GM12878 (cell line): ENCODE results near the gene MTRFR. TPM values are rescaled to one million over a fixed set of nuclear protein-coding genes. Genes with fewer than 3 reads are reported as not detected.

Source experiments
- ATAC-seq: fragments of 200-7000 bp; cut with Tn5 transposase; 3 replicates; pipeline ENCODE4 v1.9.1; 2020; ENCODE audit warnings: mild to moderate bottlenecking, moderate library complexity
- BruUV-seq: library from RNA; stranded (reverse); fragments of 400-500 nt; replicated peaks from 2 replicates; lab custom pipeline; 2021; lab: Mats Ljungman, UMichigan
- CTCF ChIA-PET: fragments of 300-600 bp; sonication (Branson Sonifier 250); formaldehyde crosslinking; extraction: SDS; loops from one replicate; lab custom pipeline; 2021; ENCODE audit warnings: inconsistent platforms; lab: Yijun Ruan, JAX
- POLR2A ChIA-PET: fragments of 350-600 bp; formaldehyde crosslinking; extraction: SDS; loops from one replicate; lab custom pipeline; 2021; ENCODE audit warnings: inconsistent platforms; lab: Charles Lee
- RAD21 ChIA-PET: fragments of 300-600 bp; sonication (Branson Sonifier 250); formaldehyde crosslinking; loops from one replicate; lab custom pipeline; 2023; ENCODE audit warnings: antibody characterized with exemption; ENCODE audit not compliant: unreplicated experiment; lab: Charles Lee
- SMC1A ChIA-PET: fragments of 300-600 bp; sonication (Branson Sonifier 250); formaldehyde crosslinking; loops from one replicate; lab custom pipeline; 2023; ENCODE audit not compliant: unreplicated experiment, uncharacterized antibody; lab: Charles Lee
- DNase-seq: peaks from one replicate; pipeline ENCODE4 v3.0.0-alpha.2; 2011; ENCODE audit warnings: low read depth, low spot score
- FAIRE-seq: peaks from 3 replicates; lab custom pipeline; 2011; peaks lifted over from hg19 to GRCh38; lab: Jason Lieb, UNC
- H2AFZ ChIP-seq: 2 replicates; pipeline ENCODE4 v1.6.0; 2011; ENCODE audit warnings: low read depth, low read length, control low read depth; ENCODE audit not compliant: control insufficient read depth
- H3K27ac ChIP-seq: 2 replicates; pipeline ENCODE4 v1.5.1; 2011; ENCODE audit warnings: control low read depth; ENCODE audit not compliant: control insufficient read depth, insufficient read depth
- H3K27me3 ChIP-seq, 2 experiments: replicated peaks in 1 of 2; 2 replicates each; pipeline versions ENCODE4 v1.6.0 to v1.6.1; 2011; ENCODE audit warnings: low read length in 1 of 2; ENCODE audit not compliant: control insufficient read depth in 2 of 2, insufficient read depth in 2 of 2
- H3K36me3 ChIP-seq, 2 experiments: 2 replicates each; pipeline ENCODE4 v1.5.1; 2011; ENCODE audit warnings: low read length in 1 of 2; ENCODE audit not compliant: control insufficient read depth in 2 of 2, insufficient read depth in 2 of 2
- H3K4me1 ChIP-seq: 2 replicates; pipeline ENCODE4 v1.6.1; 2011; ENCODE audit warnings: mild to moderate bottlenecking, low read length, moderate library complexity, mixed read lengths; ENCODE audit not compliant: control insufficient read depth, insufficient read depth
- H3K4me2 ChIP-seq: 2 replicates; pipeline ENCODE4 v1.6.0; 2011; ENCODE audit warnings: control low read depth; ENCODE audit not compliant: control insufficient read depth, insufficient read depth
- H3K4me3 ChIP-seq: fragments of 200-600 bp; sonication (generic); 2 replicates; pipeline ENCODE4 v1.5.1; 2016
- H3K79me2 ChIP-seq: 2 replicates; pipeline ENCODE4 v1.6.0; 2011; ENCODE audit warnings: low read length; ENCODE audit not compliant: control insufficient read depth, insufficient read depth
- H3K9ac ChIP-seq: 2 replicates; pipeline ENCODE4 v1.8.0; 2011; ENCODE audit warnings: low read length, control low read depth, mixed read lengths; ENCODE audit not compliant: control insufficient read depth, insufficient read depth
- H3K9me3 ChIP-seq: replicated peaks from 3 replicates; pipeline ENCODE4 v1.5.1; 2011; ENCODE audit warnings: mild to moderate bottlenecking, low read length; ENCODE audit not compliant: control insufficient read depth, insufficient read depth
- H4K20me1 ChIP-seq: 2 replicates; pipeline ENCODE4 v1.6.0; 2011; ENCODE audit not compliant: control insufficient read depth, insufficient read depth
- FOS ChIP-seq: IDR thresholded peaks from 3 replicates; pipeline ENCODE4 v1.6.1; 2011; ENCODE audit warnings: borderline replicate concordance; ENCODE audit not compliant: insufficient read length; ENCODE audit errors: extremely low read depth
- KDM1A ChIP-seq: fragments of 200-600 bp; sonication (generic); IDR thresholded peaks from 2 replicates; pipeline ENCODE4 v1.6.1; 2016; ENCODE audit warnings: borderline replicate concordance
- NR2F1 ChIP-seq: fragments of 450-650 bp; conservative IDR thresholded peaks from 2 replicates; pipeline ENCODE4 v1.6.1; 2017; ENCODE audit warnings: mild to moderate bottlenecking
- SUZ12 ChIP-seq: fragments of 200-600 bp; sonication (generic); IDR thresholded peaks from one replicate; pipeline ENCODE4 v1.6.1; 2018; ENCODE audit warnings: antibody characterized with exemption, mild to moderate bottlenecking; ENCODE audit not compliant: unreplicated experiment
- WRNIP1 ChIP-seq: IDR thresholded peaks from 2 replicates; pipeline ENCODE4 v1.6.1; 2011; ENCODE audit warnings: low read depth, low read length, improper control_type of control experiment, borderline replicate concordance
- WGBS: methylation state at CpG from one replicate; pipeline ENCODE4 v1.1.6; 2016; ENCODE audit warnings: low lambda C conversion rate; ENCODE audit not compliant: insufficient replicate concordance, insufficient coverage; ENCODE audit errors: missing lambda C conversion rate; 5-methylcytosine and 5-hydroxymethylcytosine counted together
- in situ Hi-C: fragments of 300-500 bp; cut with MboI; formaldehyde crosslinking; loops from 9 replicates; pipeline ENCODE4 v1.14.3; 2018; ENCODE audit warnings: mixed read lengths
- intact Hi-C: fragments of 100-400 bp; cut with micrococcal nuclease; formaldehyde crosslinking; loops from one replicate; pipeline ENCODE4 v1.14.2; 2022; ENCODE audit not compliant: unreplicated experiment
- polyA plus RNA-seq, 11 experiments: library from polyadenylated mRNA; depleted of rRNA in 4 of 11; unstranded in 6 of 11; stranded (reverse) in 5 of 11; fragments of >200 nt; fragmentation: Nextera tagmentation in 4 of 11; fragmentation: Illumina TruSeq in 1 of 11; extraction: Ambion mirVana in 4 of 11; extraction: Trizol in 1 of 11; gene quantifications; 1 replicate in 1 of 11; 2 replicates in 10 of 11; pipeline versions ENCODE4 v1.2.1 to v1.2.3, GENCODE V29; 2011 to 2016; ENCODE audit warnings: inconsistent platforms in 2 of 11, missing spikeins in 2 of 11, low read depth in 1 of 11
- total RNA-seq, 4 experiments: library from RNA; depleted of rRNA in 3 of 4; stranded (reverse); fragments of >200 nt in 3 of 4; fragmentation: Illumina TruSeq in 1 of 4; extraction: Trizol in 1 of 4; gene quantifications; 2 replicates each; pipeline versions ENCODE4 v1.2.1 to v1.2.3, GENCODE V29; 2013 to 2021
- TF ChIP-seq, protein P1 (sequence below): fragments of 450-650 bp; conservative IDR thresholded peaks from 2 replicates; pipeline ENCODE4 v1.6.1; 2017; ENCODE audit warnings: mild to moderate bottlenecking, moderate library complexity

The MTRFR gene
- total and polyA plus RNA-seq, 10 of the 15 experiments (the other 5 are each of a cell fraction or from before 2014, with no cell fraction given) = 12.2 to 33.4 (median 24.8) TPM

DNA sequence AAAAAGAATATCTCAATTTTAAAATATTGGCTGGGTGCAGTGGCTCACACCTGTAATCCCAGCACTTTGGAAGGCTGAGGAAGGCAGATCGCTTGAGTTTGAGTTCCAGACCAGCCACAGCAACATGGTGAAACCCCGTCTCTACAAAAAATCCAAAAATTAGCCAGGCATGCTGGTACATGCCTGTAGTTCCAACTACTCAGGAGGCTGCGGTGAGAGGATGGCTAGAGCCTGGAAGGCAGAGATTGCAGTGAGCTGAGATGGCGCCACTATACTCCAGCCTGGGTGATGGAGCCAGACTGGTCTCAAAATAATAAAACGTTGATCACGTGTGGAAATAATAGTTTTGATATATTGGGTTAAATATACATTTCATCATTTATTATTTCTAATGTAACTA, 5.7 kb downstream of the MTRFR start (continued):
- no peak for TF ChIP-seq SUZ12
- TF ChIP-seq KDM1A = no peak

DNA sequence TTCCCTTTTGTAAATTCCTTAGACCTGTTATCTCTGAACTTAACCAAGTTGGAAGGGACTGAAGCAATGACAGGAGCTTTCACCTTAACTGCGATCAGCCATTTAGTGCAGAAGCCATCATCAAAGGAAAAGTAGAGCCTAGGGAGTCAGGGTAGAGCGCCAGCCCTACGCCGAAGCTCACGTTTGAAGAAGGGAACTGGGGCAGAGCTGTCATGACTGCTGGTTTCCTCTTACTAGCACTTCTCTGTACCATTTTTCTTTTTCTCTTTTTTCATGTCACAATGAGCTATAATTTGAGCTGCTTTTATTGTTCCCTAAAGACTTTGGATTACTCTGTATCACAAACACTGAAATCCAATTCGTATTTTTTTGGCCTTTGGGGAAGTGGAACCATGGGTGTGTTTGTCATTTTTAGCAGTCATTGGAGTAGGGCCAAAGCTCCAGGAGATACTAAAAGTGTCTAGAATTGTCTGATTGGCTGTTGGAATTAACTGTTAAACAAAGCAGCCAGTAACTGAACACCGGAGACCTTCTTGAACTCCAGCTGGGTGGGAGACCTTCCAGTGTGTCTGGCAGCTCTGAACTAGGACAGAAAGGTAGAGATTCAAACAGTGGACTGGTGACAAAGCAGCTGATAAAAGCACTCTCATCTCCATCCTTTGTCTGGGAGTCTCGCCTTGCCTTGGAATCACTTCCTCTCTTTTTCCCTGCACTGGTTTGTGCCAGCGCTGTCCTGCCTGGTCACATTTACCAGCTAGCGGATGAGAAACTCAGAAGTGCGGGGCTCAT, 9.1 kb downstream of the MTRFR start:
- H4K20me1 ChIP-seq = no peaks in the 10 kb centered on the region
- BruUV-seq = TSS peak; percentile 25
- no peak overlapping the region for H3K9ac ChIP-seq

More for the DNA sequence above, 9.1 kb downstream of the MTRFR start:
- Histone ChIP-seq H3K4me3 (no peak overlapping the region), H3K36me3 (peaks cover 0 to 6% of the 10 kb centered on the region in 2 experiments; a peak in 2 of 4 replicates), H2AFZ (no peak overlapping the region), H3K9me3 (no peaks in the 10 kb centered on the region; the same call in 2 of the 3 replicates), H3K27ac (peak overlapping the region; percentile 27), H3K27me3 (no peaks in the 10 kb centered on the region), H3K4me1 (peaks cover 24% of the 10 kb centered on the region), H3K4me2 (peak overlapping the region; percentile 5; the same call in 1 of the 2 replicates), H3K79me2 (peaks cover 40% of the 10 kb centered on the region)
- intact Hi-C loops = no loop called here
- ATAC-seq (no peak), FAIRE-seq (no peak), DNase-seq (no peak)
- 82% methylated on average over 11 of the region's 11 CpGs for WGBS
- CTCF ChIA-PET = interaction anchor here (1.9 kb wide), 1 partner anchor 10 kb away, joined by 4 read pairs; no protein-coding TSS in a partner anchor
- in situ Hi-C loops = loop anchor here (25.0 kb wide), 1 partner anchor 380 kb away; no protein-coding TSS in a partner anchor
- SMC1A ChIA-PET = interaction anchor here (1.5 to 1.9 kb wide), 2 partner anchors 10 to 13 kb away, joined by 4 to 11 read pairs; partner anchors contain the start of genes MPHOSPH9 and MTRFR
- TF ChIP-seq WRNIP1 (no peak), NR2F1 (no peak), FOS (no peak)
- TF ChIP-seq, protein P1, sequence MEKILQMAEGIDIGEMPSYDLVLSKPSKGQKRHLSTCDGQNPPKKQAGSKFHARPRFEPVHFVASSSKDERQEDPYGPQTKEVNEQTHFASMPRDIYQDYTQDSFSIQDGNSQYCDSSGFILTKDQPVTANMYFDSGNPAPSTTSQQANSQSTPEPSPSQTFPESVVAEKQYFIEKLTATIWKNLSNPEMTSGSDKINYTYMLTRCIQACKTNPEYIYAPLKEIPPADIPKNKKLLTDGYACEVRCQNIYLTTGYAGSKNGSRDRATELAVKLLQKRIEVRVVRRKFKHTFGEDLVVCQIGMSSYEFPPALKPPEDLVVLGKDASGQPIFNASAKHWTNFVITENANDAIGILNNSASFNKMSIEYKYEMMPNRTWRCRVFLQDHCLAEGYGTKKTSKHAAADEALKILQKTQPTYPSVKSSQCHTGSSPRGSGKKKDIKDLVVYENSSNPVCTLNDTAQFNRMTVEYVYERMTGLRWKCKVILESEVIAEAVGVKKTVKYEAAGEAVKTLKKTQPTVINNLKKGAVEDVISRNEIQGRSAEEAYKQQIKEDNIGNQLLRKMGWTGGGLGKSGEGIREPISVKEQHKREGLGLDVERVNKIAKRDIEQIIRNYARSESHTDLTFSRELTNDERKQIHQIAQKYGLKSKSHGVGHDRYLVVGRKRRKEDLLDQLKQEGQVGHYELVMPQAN = no peak
- POLR2A ChIA-PET = interaction anchor here (0.6 to 1.1 kb wide), 3 partner anchors 9 to 793 kb away, joined by 3 read pairs; partner anchors contain the start of genes MPHOSPH9 and MTRFR
- RAD21 ChIA-PET = interaction anchor here (1.0 to 1.4 kb wide), 3 partner anchors 9 to 199 kb away, joined by 3 to 4 read pairs (median 4); partner anchors contain the start of genes MPHOSPH9 and MTRFR
